HG02885 (cell line): Measurements from ENCODE around the gene AKT1.
A peak's percentile ranks its signal among the peaks of the same experiment; 100 is the strongest.

ENCODE experiments used
- ATAC-seq: cut with Tn5 transposase; IDR thresholded peaks from one replicate; pipeline ENCODE4 v1.9.1; 2021; ENCODE audit warnings: mild to moderate bottlenecking; ENCODE audit not compliant: unreplicated experiment, poor library complexity

Gene AKT1

GRCh38 chr14:104726600-104727451 lies 68.7 kb downstream of the AKT1 start:
- no peak for ATAC-seq

DNA sequence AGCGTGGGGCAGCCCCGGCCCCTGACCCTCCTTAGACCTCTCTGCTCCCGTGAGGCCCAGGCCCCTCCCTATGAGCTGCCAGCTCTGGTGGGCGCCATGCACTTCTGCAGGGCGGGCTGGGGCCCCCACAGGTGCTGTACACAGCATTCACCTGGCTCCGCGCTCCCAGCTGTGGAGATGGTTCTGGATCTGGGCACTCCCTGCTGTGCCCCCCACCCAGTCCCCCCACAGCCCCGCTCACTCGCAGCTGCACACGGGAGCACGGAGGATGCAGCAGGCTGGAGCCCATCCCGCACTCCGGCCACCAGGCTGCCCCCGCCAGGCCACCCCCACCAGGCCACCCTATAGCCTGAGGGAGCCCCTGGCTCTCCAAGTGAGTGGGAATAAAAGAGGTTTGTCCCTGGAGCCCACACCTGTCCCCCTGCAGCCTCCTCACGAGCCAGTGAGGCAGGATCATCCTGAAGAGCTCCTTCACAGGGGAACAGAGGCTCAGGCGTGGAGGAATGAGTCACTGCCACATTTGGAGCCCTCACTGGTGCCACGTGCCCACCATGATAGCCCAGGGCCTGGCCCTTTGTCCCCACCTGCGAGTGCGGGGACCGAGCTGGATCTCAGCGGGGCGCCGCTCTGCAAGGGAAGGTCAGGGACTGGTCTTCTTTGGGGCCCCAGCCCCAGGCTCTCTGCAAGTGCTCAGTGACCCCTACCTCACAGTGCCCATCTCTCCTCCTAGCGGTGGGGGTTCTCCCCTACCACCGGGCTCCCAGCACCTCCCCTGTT lies 69.6 kb downstream of the AKT1 start:
- ATAC-seq = no peak

DNA sequence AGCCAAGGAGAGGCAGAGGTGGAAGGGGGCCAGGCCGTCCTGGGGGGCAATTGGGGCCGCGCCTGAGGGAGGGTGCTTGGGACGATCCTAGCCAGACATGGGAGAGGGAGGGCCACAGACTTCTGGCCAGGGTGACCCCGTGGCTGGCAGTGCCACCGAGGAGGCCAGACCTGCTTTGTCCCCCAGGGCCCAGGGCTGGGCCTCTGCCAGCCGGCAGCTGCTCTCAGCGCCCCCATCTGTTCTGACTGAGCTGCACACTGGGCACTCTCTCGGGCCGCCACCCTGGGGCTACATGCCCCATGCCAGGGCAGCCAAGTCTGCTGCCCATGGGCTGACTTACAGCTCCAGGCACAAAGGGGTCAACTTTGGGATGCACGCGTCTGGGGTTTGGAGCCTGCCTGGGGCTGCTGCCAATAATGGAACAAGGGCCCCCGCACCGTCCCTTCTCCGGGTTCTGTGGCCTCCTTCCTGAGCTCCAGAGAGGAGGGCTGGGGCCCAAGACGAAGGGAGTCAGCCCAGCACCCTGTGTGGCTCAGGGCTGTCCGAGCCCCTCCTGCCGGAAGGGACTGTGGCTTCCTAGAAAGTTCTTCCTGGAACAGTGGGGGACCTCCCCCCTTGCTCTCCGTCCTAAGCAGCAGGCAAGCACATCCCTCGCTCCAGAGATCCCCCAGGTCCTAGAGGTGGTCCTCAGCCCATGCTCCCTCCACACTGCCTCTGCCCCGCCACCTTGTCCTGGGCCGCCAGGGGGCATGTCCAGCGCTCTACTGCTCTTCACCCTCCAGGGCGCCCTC lies 70.4 kb downstream of the AKT1 start:
- no peak for ATAC-seq

DNA sequence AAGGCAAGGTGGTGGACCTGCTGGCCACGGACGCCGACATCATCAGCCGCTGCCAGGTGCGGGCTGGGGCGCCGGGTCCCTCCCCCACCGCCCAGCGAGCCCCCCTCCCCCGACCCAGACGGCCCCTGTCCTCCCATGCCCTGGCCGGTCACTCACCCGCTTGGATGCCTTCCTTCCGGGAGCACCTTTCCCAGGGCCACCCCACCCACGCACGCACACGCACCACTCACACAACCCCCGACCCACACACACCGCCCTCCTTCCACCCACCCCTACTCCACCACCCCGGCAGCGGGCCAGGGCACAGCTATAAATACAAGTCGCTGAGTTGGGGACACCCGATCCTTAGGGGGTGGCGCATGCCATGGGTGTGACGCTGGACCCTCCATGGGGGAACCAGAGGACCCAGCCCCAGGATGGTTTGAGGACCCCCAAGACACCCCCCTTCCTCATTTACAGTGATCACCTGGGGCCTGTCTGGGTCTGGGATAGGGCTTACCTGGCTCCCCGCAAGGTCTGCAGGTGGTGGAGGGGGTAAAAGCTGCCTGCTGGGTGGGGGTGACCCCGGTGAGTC lies 71.1 kb downstream of the AKT1 start:
- peak; percentile 6 for ATAC-seq

DNA sequence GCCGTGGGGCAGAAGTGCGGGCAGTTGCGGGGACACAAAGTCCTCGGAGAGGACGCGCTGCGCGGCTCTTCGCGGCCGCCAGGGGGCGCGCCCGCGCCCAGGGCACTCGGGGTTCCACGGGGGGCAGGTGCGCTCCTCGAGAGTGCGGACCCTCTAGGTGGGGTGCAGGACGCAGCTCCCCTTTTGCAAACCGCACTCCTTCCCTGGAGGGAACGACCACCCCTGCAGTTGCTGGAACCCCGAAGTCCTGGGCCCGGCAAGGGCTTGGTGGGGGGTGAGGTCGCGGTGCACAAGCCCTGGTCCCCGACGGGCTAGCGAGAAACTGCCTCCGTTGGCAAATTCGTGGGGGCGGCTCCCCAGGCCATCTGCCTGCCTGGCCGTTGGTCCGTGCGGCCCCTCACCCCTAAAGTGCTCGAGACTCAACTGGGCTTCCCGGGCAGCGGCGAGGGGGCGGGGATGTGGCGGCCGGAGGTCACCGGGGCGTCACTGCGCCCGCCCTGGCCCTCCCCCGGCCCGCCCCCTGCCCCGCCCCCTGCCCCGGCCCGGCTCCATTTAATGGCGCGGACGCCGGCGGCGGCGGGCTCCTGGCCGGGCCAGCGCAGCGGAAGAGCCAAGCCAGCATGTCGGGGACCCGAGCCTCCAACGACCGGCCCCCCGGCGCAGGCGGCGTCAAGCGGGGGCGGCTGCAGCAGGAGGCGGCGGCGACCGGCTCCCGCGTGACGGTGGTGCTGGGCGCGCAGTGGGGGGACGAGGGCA lies 71.7 kb downstream of the AKT1 start, which contains the start of gene ADSS1:
Gene ADSS1, plus strand, starts transcription at position 579 of the 756 bp plus-strand sequence. Its CDS starts 42 bp downstream, at position 621.
- ATAC-seq = peak; percentile 55

- no peak for ATAC-seq
These were observed 72.5 kb downstream of the AKT1 start for GRCh38 chr14:104722938-104723650.

DNA sequence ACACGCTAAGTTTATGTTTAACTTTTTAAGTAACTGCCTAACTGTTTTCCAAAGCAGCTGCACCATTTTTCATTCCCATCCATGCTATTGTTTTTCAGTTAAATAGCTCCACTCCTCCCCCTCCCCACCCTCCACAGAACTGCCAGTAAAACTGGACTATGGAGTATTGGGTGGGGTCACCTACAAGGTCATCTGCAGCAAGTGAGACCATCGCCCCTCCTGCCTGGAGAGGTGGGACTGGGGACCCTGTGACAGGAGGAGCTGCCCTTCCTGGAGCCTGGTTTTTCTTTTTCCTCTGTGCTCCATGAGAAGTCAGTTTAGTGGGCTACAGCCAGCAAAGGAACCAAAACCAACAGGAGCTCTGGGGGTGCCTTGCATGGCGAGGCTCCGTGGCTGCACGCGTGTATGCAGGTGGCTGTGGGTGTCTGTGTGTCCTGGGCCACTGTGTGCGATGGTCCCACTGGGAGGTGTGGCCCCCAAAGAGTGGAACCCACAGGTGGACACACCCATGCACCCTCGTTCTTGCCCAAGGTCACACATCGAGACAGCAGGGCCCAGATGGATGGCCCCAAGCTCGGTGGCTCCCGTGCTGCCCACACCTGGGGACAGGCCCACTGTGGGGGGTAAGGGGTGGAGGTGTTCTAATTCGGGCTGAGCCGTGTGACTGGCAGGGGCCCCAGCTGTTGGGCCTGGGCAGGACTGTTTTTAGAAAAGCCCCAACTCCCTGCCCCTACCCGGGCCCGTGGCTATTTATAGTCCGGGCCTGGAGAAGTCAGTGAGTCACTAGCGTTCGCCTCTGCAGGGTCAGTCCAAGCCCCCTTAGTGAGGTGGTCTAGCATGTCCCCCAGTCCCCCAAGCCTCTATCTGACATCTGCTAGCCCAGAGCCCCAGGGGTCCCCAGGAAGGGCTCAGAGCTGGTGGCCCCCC lies 73.8 kb downstream of the AKT1 start:
- ATAC-seq = no peak
